Omental fat pad (tissue), 4 donors: ENCODE results near the gene PYHIN1. TPM values are rescaled to one million over a fixed set of nuclear protein-coding genes. Genes with fewer than 3 reads are reported as not detected.
A peak's percentile ranks its signal among the peaks of the same experiment; 100 is the strongest.
"Not testable (repeated sequence)": the region's sequence is repeated elsewhere in the genome, so short reads cannot be mapped to it uniquely, and the experiment has no call there.

Experiments used
- ATAC-seq: fragments of 150-250 bp; one replicate; pipeline ENCODE4 v1.9.1; 2016; ENCODE audit warnings: mild to moderate bottlenecking, moderate library complexity; ENCODE audit not compliant: low FRiP score
- DNase-seq: peaks from one replicate; pipeline ENCODE4 v3.0.0-alpha.2; 2019; ENCODE audit warnings: low spot score
- CTCF ChIP-seq, 3 donors: fragments of 450-650 bp; IDR thresholded peaks; one replicate each; pipeline ENCODE4 v1.5.1; 2016 to 2017; ENCODE audit warnings: antibody characterized with exemption in 3 of 3, mild to moderate bottlenecking in 3 of 3, moderate library complexity in 2 of 3
- total RNA-seq, 4 donors: library from RNA; depleted of rRNA; stranded (reverse); fragments of >200 nt; gene quantifications; one replicate each; pipeline ENCODE4 v1.1.0, GENCODE V29; 2016

Gene PYHIN1
- total RNA-seq, 4 donors from 2014 or later = 2.3 to 7.4 (median 3.9) TPM

DNA sequence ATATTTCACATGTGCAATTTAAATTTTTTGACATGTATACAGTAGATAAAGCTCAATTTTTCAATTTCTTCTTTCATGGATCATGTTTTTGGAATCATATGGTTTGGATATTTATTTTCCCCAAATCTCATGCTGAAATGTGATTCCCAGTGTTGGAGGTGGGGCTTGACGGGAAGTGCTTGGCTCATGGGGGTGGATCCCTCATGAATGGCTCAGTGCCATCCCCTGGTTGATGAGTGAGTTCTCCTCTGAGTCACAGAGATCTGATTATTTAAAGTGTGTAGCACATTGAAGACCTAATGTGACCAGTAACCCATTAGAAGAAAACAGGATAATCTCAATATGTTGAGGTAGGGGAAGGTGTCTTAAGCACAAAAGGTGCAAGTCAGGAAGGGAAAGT lies 69.3 kb downstream of the PYHIN1 start:
- ATAC-seq (peak; percentile 65), DNase-seq (peak; percentile 86)
- TF ChIP-seq CTCF (IDR thresholded peaks at IDR 0.05) = no peak

DNA sequence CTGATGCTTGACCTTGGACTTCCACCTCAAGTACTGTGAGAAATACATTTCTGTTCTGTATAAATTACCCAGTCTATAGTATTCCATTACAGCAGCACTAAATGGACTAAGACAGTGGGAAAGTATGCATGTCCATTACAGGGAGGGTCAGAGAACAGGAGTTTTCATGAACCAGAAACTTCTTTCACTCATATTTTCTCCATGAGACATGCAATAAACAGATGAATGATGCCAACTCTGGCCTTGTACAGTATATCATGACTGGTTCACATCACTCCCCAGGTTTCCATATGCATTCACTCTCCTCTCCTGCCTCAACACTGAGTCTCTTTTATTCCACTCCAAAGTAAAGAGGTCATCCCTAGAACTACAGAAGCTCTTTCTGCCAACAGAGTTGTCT lies 73.8 kb downstream of the PYHIN1 start:
- no peak for TF ChIP-seq CTCF (IDR thresholded peaks at IDR 0.05)

DNA sequence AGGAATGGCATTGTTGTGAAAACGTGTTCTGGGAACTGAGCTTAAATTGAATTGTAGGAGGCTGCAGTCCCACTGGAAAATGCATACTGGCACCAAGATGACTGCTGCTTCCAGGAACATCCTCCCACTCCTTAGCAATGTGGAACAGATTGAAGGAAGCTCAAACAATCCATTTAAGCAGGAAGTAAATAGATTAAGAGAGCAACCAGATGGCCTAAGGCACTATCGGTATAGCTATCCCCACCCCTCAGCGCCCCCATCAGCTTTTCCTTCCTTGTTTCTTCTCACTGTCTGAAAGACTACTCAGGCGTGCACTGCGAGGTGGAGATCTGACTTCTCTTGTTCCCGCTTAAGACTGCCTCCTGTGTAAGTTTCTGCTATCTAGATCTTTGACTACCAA lies 74.3 kb downstream of the PYHIN1 start:
- no peak for TF ChIP-seq CTCF (IDR thresholded peaks at IDR 0.05)
- DNase-seq = no peak
- peak; percentile 29 for ATAC-seq

More for the DNA sequence above, 73.8 kb downstream of the PYHIN1 start:
- ATAC-seq = peak; percentile 4
- DNase-seq = no peak

DNA sequence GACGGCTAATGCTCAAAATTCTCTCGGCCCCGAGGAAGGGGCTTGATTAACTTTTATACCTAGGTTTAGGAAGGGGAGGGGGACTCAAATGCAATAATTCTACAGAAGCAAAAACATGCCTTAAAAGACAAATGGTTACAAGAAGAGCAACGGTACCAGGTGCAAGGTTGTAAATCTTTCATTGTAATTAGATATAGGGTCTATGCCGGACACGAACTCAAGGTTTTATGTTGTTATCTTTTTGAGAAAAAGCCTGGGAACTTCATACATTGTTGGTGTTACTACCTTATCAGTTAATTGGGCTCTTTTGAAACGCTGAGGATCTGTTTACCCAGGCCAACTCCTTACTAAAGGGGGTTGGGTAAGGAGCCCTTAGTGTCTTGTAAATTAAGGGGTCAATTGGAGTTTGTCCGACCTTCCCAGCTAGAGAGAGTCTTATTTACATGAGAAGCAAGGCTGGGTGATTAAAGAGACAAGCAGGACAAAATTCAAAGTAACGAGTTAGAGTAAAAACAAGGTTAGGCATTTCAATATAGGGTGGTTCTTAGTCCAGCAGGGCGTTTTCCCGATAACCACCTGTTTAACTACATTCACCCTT lies 75.0 kb downstream of the PYHIN1 start:
- not testable (repeated sequence) for ATAC-seq, DNase-seq

GRCh38 chr1:159007726-159008125 lies 76.4 kb downstream of the PYHIN1 start:
- ATAC-seq (no peak), DNase-seq (no peak)
- no peak for TF ChIP-seq CTCF (IDR thresholded peaks at IDR 0.05)

DNA sequence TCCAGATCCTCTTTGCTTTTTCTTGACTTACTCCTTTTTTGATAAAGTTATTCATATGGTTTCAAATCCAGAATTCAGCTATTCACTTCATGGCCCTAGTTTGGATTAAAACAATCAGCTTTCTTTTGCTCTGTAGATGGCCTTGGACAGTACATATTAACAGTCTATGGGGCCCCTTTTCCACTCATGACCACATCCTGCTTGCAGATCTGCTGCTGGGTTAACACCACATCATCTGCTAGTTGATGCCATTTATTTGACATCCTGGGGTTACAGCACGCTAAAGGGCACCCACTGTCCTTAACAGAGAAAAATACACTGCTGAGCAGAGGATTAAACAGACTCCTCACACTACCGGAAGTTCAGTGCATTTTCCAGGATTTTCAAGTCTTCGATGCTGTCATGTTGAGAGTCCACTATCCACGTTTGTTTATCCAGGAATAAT lies 77.4 kb downstream of the PYHIN1 start:
- DNase-seq (no peak), ATAC-seq (no peak)
- no peak for TF ChIP-seq CTCF (IDR thresholded peaks at IDR 0.05)

DNA sequence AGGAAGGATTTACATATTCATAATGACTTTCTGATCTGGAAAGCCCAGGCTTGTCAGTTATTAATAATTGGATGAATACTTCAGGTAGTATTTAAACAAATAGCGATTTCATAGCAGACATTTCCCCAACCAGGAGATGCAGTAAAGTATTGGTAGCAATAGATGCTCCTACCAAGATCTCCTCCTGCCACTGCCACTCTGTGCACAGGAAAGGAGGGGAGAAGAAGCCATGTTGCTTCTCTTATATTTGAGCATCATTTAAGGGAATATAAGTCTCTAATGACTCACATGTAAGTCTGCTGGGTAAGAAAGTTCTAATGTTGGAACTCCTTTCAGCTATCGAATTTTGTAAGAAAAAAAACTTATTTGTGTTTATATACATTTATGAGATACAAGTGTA lies 77.9 kb downstream of the PYHIN1 start:
- no peak for DNase-seq
- ATAC-seq = no peak
- TF ChIP-seq CTCF (IDR thresholded peaks at IDR 0.05) = no peak
